ENCODE measurements around the gene SLC9C2. TPM values are rescaled to one million over a fixed set of nuclear protein-coding genes. Genes with fewer than 3 reads are reported as not detected.
"Not testable (repeated sequence)": the region's sequence is repeated elsewhere in the genome, so short reads cannot be mapped to it uniquely, and the experiment has no call there.

Gene SLC9C2
- total RNA-seq, 1 experiment from 2014 or later = not detected

GRCh38 chr1:173523329-173523728 lies 79.5 kb downstream of the SLC9C2 start:
- ChIA-PET CTCF (no interaction called here), POLR2A (no interaction called here)
- TF ChIP-seq TCF7L2 (IDR thresholded peaks at IDR 0.05; ENCODE audit: low read depth, low read length) (no peak), POLR2AphosphoS5 (IDR thresholded peaks at IDR 0.05; ENCODE audit: low read depth, low read length) (no peak), REST (IDR thresholded peaks at IDR 0.05; ENCODE audit: insufficient read depth in 1 of 2, low read depth in 2 of 2, low read length in 1 of 2) (no peak), SIN3A (IDR thresholded peaks at IDR 0.05; ENCODE audit: borderline replicate concordance, insufficient read depth, low read depth, low read length) (no peak), CTCF (IDR thresholded peaks at IDR 0.05) (no peak)
- no peaks in the 10 kb centered on the region for H3K4me1 ChIP-seq (ENCODE audit: control insufficient read depth, insufficient read depth, low read length)
- no peaks in the 10 kb centered on the region for H3K9me3 ChIP-seq (ENCODE audit: control insufficient read depth, insufficient read depth, low read depth, low read length)
- DNase-seq (ENCODE audit: low read depth, low spot score) (no peak), ATAC-seq (no peak)
- no TSS peak for BruUV-seq (replicated peaks)
- H3K4me3 ChIP-seq (ENCODE audit: low read depth in 2 of 2, low read length in 2 of 2) = no peak overlapping the region
- H3K27me3 ChIP-seq (ENCODE audit: control insufficient read depth, insufficient read depth, low read length) = no peaks in the 10 kb centered on the region
- no peaks in the 10 kb centered on the region for H3K36me3 ChIP-seq (ENCODE audit: control insufficient read depth, insufficient read depth, low read length)
- H3K27ac ChIP-seq (ENCODE audit: low read length) = no peak overlapping the region
- in situ Hi-C loops (cut with HindIII; ENCODE audit: low pct_unique_long_range_greater_than_20kb, low sequenced_read_pairs) = no loop called here
- intact Hi-C loops (cut with micrococcal nuclease; ENCODE audit: unreplicated experiment) = no loop called here

- no peak for DNase-seq (ENCODE audit: low read depth, low spot score)
- TF ChIP-seq SIN3A (IDR thresholded peaks at IDR 0.05; ENCODE audit: borderline replicate concordance, insufficient read depth, low read depth, low read length) (no peak), TCF7L2 (IDR thresholded peaks at IDR 0.05; ENCODE audit: low read depth, low read length) (no peak), CTCF (IDR thresholded peaks at IDR 0.05) (no peak), REST (IDR thresholded peaks at IDR 0.05; ENCODE audit: insufficient read depth in 1 of 2, low read depth in 2 of 2, low read length in 1 of 2) (no peak), POLR2AphosphoS5 (IDR thresholded peaks at IDR 0.05; ENCODE audit: low read depth, low read length) (no peak)
- no TSS peak for BruUV-seq (replicated peaks)
- in situ Hi-C loops (cut with HindIII; ENCODE audit: low pct_unique_long_range_greater_than_20kb, low sequenced_read_pairs) (no loop called here), intact Hi-C loops (cut with micrococcal nuclease; ENCODE audit: unreplicated experiment) (no loop called here)
- Histone ChIP-seq H3K4me3 (ENCODE audit: low read depth in 2 of 2, low read length in 2 of 2) (no peak overlapping the region), H3K36me3 (ENCODE audit: control insufficient read depth, insufficient read depth, low read length) (no peaks in the 10 kb centered on the region), H3K27me3 (ENCODE audit: control insufficient read depth, insufficient read depth, low read length) (no peaks in the 10 kb centered on the region), H3K27ac (ENCODE audit: low read length) (no peak overlapping the region), H3K4me1 (ENCODE audit: control insufficient read depth, insufficient read depth, low read length) (no peaks in the 10 kb centered on the region), H3K9me3 (ENCODE audit: control insufficient read depth, insufficient read depth, low read depth, low read length) (no peaks in the 10 kb centered on the region)
- ChIA-PET POLR2A (no interaction called here), CTCF (no interaction called here)
- no peak for ATAC-seq
These were observed 82.1 kb downstream of the SLC9C2 start for GRCh38 chr1:173520799-173521198.

GRCh38 chr1:173514503-173514902 lies 88.4 kb downstream of the SLC9C2 start:
- ATAC-seq; in situ Hi-C loops (cut with HindIII; ENCODE audit: low pct_unique_long_range_greater_than_20kb, low sequenced_read_pairs); H3K9me3 ChIP-seq (ENCODE audit: control insufficient read depth, insufficient read depth, low read depth, low read length); DNase-seq (ENCODE audit: low read depth, low spot score); CTCF ChIA-PET; BruUV-seq (replicated peaks); POLR2A ChIA-PET; H3K27me3 ChIP-seq (ENCODE audit: control insufficient read depth, insufficient read depth, low read length); H3K27ac ChIP-seq (ENCODE audit: low read length); H3K4me3 ChIP-seq (ENCODE audit: low read depth in 2 of 2, low read length in 2 of 2); intact Hi-C loops (cut with micrococcal nuclease; ENCODE audit: unreplicated experiment); H3K4me1 ChIP-seq (ENCODE audit: control insufficient read depth, insufficient read depth, low read length); H3K36me3 ChIP-seq (ENCODE audit: control insufficient read depth, insufficient read depth, low read length): not testable (repeated sequence)

Measured in Panc1 (cell line).